WTC11 (cell line): ENCODE data around the gene F2R.

Experiments used
- ATF2 ChIP-seq: sonication (generic); formaldehyde crosslinking; IDR thresholded peaks from 2 replicates; pipeline ENCODE4 v1.8.1; 2022; ENCODE audit warnings: low read depth, missing genetic modification reagents, borderline replicate concordance
- ATF3 ChIP-seq: sonication (generic); formaldehyde crosslinking; conservative IDR thresholded peaks from 2 replicates; pipeline ENCODE4 v1.8.1; 2022; ENCODE audit warnings: mild to moderate bottlenecking, missing genetic modification reagents
- CREM ChIP-seq: sonication (generic); formaldehyde crosslinking; IDR thresholded peaks from 2 replicates; pipeline ENCODE4 v1.8.1; 2022; ENCODE audit warnings: mild to moderate bottlenecking, missing genetic modification reagents, moderate library complexity
- JUN ChIP-seq: sonication (generic); formaldehyde crosslinking; IDR thresholded peaks from 2 replicates; pipeline ENCODE4 v1.8.0; 2023; ENCODE audit warnings: mild to moderate bottlenecking, missing genetic modification reagents
- MAX ChIP-seq: sonication (generic); formaldehyde crosslinking; IDR thresholded peaks from 2 replicates; pipeline ENCODE4 v1.8.0; 2022; ENCODE audit warnings: mild to moderate bottlenecking, missing genetic modification reagents
- USF2 ChIP-seq: sonication (generic); formaldehyde crosslinking; IDR thresholded peaks from 2 replicates; pipeline ENCODE4 v1.8.1; 2023; ENCODE audit warnings: mild to moderate bottlenecking, missing genetic modification reagents, moderate library complexity
- ZBTB21 ChIP-seq: sonication (generic); formaldehyde crosslinking; IDR thresholded peaks from 2 replicates; pipeline ENCODE4 v1.8.1; 2023; ENCODE audit warnings: mild to moderate bottlenecking, missing genetic modification reagents, borderline replicate concordance
- ZNF671 ChIP-seq: fragments of 250-450 bp; sonication (Bioruptor Pico); IDR thresholded peaks from 2 replicates; pipeline ENCODE4 v1.8.0; 2021; ENCODE audit warnings: mild to moderate bottlenecking
- TF ChIP-seq, protein P1 (sequence below): fragments of 200-600 bp; IDR thresholded peaks from 2 replicates; pipeline ENCODE4 v1.8.0; 2022; ENCODE audit warnings: antibody characterized with exemption
- TF ChIP-seq, protein P2 (sequence below): fragments of 250-450 bp; sonication (Bioruptor Pico); IDR thresholded peaks from 2 replicates; pipeline ENCODE4 v1.9.0; 2021; ENCODE audit warnings: mild to moderate bottlenecking, borderline replicate concordance
- TF ChIP-seq, protein P3 (sequence below): sonication (generic); formaldehyde crosslinking; IDR thresholded peaks from 2 replicates; pipeline ENCODE4 v1.8.0; 2023; ENCODE audit warnings: missing genetic modification reagents
- TF ChIP-seq, protein P4 (sequence below): sonication (generic); formaldehyde crosslinking; IDR thresholded peaks from 2 replicates; pipeline ENCODE4 v1.8.1; 2022; ENCODE audit warnings: mild to moderate bottlenecking, moderate library complexity, missing genetic modification reagents
- TF ChIP-seq, protein P5 (sequence below): sonication (generic); formaldehyde crosslinking; IDR thresholded peaks from 2 replicates; pipeline ENCODE4 v1.8.0; 2022; ENCODE audit warnings: mild to moderate bottlenecking, missing genetic modification reagents
- TF ChIP-seq, protein P6 (sequence below): sonication (generic); formaldehyde crosslinking; IDR thresholded peaks from 2 replicates; pipeline ENCODE4 v1.8.1; 2022; ENCODE audit warnings: mild to moderate bottlenecking, missing genetic modification reagents, moderate library complexity, borderline replicate concordance

- TF ChIP-seq, protein P1, sequence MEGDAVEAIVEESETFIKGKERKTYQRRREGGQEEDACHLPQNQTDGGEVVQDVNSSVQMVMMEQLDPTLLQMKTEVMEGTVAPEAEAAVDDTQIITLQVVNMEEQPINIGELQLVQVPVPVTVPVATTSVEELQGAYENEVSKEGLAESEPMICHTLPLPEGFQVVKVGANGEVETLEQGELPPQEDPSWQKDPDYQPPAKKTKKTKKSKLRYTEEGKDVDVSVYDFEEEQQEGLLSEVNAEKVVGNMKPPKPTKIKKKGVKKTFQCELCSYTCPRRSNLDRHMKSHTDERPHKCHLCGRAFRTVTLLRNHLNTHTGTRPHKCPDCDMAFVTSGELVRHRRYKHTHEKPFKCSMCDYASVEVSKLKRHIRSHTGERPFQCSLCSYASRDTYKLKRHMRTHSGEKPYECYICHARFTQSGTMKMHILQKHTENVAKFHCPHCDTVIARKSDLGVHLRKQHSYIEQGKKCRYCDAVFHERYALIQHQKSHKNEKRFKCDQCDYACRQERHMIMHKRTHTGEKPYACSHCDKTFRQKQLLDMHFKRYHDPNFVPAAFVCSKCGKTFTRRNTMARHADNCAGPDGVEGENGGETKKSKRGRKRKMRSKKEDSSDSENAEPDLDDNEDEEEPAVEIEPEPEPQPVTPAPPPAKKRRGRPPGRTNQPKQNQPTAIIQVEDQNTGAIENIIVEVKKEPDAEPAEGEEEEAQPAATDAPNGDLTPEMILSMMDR = no peak
- TF ChIP-seq MAX (CRISPR knock-in tag) (no peak), ATF3 (no peak), ATF2 (CRISPR knock-in tag) (no peak), ZNF671 (CRISPR knock-in tag) (no peak), CREM (no peak), USF2 (CRISPR knock-in tag) (no peak), JUN (CRISPR knock-in tag) (no peak), ZBTB21 (CRISPR knock-in tag) (no peak)
- TF ChIP-seq, protein P2, sequence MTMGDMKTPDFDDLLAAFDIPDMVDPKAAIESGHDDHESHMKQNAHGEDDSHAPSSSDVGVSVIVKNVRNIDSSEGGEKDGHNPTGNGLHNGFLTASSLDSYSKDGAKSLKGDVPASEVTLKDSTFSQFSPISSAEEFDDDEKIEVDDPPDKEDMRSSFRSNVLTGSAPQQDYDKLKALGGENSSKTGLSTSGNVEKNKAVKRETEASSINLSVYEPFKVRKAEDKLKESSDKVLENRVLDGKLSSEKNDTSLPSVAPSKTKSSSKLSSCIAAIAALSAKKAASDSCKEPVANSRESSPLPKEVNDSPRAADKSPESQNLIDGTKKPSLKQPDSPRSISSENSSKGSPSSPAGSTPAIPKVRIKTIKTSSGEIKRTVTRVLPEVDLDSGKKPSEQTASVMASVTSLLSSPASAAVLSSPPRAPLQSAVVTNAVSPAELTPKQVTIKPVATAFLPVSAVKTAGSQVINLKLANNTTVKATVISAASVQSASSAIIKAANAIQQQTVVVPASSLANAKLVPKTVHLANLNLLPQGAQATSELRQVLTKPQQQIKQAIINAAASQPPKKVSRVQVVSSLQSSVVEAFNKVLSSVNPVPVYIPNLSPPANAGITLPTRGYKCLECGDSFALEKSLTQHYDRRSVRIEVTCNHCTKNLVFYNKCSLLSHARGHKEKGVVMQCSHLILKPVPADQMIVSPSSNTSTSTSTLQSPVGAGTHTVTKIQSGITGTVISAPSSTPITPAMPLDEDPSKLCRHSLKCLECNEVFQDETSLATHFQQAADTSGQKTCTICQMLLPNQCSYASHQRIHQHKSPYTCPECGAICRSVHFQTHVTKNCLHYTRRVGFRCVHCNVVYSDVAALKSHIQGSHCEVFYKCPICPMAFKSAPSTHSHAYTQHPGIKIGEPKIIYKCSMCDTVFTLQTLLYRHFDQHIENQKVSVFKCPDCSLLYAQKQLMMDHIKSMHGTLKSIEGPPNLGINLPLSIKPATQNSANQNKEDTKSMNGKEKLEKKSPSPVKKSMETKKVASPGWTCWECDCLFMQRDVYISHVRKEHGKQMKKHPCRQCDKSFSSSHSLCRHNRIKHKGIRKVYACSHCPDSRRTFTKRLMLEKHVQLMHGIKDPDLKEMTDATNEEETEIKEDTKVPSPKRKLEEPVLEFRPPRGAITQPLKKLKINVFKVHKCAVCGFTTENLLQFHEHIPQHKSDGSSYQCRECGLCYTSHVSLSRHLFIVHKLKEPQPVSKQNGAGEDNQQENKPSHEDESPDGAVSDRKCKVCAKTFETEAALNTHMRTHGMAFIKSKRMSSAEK (CRISPR knock-in tag) = no peak
- TF ChIP-seq, protein P3, sequence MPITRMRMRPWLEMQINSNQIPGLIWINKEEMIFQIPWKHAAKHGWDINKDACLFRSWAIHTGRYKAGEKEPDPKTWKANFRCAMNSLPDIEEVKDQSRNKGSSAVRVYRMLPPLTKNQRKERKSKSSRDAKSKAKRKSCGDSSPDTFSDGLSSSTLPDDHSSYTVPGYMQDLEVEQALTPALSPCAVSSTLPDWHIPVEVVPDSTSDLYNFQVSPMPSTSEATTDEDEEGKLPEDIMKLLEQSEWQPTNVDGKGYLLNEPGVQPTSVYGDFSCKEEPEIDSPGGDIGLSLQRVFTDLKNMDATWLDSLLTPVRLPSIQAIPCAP (CRISPR knock-in tag) = no peak
- TF ChIP-seq, protein P4, sequence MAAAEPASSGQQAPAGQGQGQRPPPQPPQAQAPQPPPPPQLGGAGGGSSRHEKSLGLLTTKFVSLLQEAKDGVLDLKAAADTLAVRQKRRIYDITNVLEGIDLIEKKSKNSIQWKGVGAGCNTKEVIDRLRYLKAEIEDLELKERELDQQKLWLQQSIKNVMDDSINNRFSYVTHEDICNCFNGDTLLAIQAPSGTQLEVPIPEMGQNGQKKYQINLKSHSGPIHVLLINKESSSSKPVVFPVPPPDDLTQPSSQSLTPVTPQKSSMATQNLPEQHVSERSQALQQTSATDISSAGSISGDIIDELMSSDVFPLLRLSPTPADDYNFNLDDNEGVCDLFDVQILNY (CRISPR knock-in tag) = no peak
- TF ChIP-seq, protein P5, sequence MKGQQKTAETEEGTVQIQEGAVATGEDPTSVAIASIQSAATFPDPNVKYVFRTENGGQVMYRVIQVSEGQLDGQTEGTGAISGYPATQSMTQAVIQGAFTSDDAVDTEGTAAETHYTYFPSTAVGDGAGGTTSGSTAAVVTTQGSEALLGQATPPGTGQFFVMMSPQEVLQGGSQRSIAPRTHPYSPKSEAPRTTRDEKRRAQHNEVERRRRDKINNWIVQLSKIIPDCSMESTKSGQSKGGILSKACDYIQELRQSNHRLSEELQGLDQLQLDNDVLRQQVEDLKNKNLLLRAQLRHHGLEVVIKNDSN (CRISPR knock-in tag) = no peak
- TF ChIP-seq, protein P6, sequence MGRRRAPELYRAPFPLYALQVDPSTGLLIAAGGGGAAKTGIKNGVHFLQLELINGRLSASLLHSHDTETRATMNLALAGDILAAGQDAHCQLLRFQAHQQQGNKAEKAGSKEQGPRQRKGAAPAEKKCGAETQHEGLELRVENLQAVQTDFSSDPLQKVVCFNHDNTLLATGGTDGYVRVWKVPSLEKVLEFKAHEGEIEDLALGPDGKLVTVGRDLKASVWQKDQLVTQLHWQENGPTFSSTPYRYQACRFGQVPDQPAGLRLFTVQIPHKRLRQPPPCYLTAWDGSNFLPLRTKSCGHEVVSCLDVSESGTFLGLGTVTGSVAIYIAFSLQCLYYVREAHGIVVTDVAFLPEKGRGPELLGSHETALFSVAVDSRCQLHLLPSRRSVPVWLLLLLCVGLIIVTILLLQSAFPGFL = no peak
These were observed 1.5 kb downstream of the F2R start for GRCh38 chr5:76717222-76718083.
